Activated naive CD4-positive, alpha-beta T cell treated with anti-CD3 and anti-CD28 coated beads, Interleukin-2, amount 50 U/mL, for 72 hours (primary cell): ENCODE results near the gene JMJD1C. TPM values are rescaled to one million over a fixed set of nuclear protein-coding genes. Genes with fewer than 3 reads are reported as not detected.
A peak's percentile ranks its signal among the peaks of the same experiment; 100 is the strongest.

ENCODE experiments used
- ATAC-seq, 2 donors: fragments of 150-1000 bp; cut with Tn5 transposase; 2 replicates each; pipeline ENCODE4 v1.10.0; 2021; ENCODE audit warnings: mild to moderate bottlenecking in 2 of 2, moderate library complexity in 2 of 2
- DNase-seq, 2 donors: peaks; one replicate each; pipeline ENCODE4 v3.0.0; 2021 to 2022; ENCODE audit warnings: low spot score in 2 of 2
- H3K27ac Mint-ChIP-seq, 2 donors: one replicate each; pipeline ENCODE4 v1.8.0; 2022; ENCODE audit warnings: mild to moderate bottlenecking in 2 of 2, mixed read lengths in 2 of 2
- H3K36me3 Mint-ChIP-seq, 2 donors: one replicate each; pipeline ENCODE4 v1.8.0; 2022; ENCODE audit warnings: mixed read lengths in 2 of 2
- H3K9me3 Mint-ChIP-seq, 2 donors: one replicate each; pipeline ENCODE4 v1.8.0; 2022; ENCODE audit warnings: mixed read lengths in 2 of 2
- total RNA-seq, 2 donors: library from RNA; stranded (reverse); gene quantifications; one replicate each; pipeline ENCODE4 v1.2.3, GENCODE V29; 2022

The JMJD1C gene
- total RNA-seq, 2 donors from 2014 or later: 62.5 to 68.7 TPM

- ATAC-seq: no peak
- peaks cover 0 to 24% of the 10 kb centered on the region in 2 donors for H3K36me3 Mint-ChIP-seq
- H3K9me3 Mint-ChIP-seq: no peaks in the 10 kb centered on the region
- no peak overlapping the region for H3K27ac Mint-ChIP-seq
- DNase-seq: no peak
These were observed 241.5 kb downstream of the JMJD1C start for GRCh38 chr10:63224241-63224640.

GRCh38 chr10:63221950-63222349, 243.8 kb downstream of the JMJD1C start:
- DNase-seq: no peak
- H3K9me3 Mint-ChIP-seq: no peaks in the 10 kb centered on the region
- peaks cover 0 to 24% of the 10 kb centered on the region in 2 donors for H3K36me3 Mint-ChIP-seq
- H3K27ac Mint-ChIP-seq: peak overlapping the region in 1 of 2 donors; percentile 46
- no peak for ATAC-seq

DNA sequence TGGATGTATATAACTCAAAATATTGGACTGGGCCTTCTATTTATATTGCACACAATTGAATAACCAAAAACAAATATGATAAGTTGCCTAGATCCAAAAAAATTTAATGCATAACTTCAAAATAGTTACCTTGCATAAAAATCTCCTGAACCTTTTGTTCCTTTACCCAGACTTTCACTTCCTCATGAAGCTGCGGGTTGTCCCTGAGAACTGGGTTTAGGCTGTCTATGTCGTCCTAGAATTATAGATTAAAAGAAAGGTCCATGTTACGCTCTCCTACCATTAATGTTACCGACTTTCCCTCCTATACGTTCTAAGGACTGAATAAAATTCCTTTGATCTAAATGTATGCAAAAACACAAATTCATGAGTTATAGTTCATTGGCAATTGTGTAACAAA, 246.0 kb downstream of the JMJD1C start:
- peaks cover 0 to 27% of the 10 kb centered on the region in 2 donors for H3K36me3 Mint-ChIP-seq
- H3K9me3 Mint-ChIP-seq: no peaks in the 10 kb centered on the region
- no peak for ATAC-seq
- H3K27ac Mint-ChIP-seq: peak overlapping the region in 1 of 2 donors; percentile 59
- no peak for DNase-seq

DNA sequence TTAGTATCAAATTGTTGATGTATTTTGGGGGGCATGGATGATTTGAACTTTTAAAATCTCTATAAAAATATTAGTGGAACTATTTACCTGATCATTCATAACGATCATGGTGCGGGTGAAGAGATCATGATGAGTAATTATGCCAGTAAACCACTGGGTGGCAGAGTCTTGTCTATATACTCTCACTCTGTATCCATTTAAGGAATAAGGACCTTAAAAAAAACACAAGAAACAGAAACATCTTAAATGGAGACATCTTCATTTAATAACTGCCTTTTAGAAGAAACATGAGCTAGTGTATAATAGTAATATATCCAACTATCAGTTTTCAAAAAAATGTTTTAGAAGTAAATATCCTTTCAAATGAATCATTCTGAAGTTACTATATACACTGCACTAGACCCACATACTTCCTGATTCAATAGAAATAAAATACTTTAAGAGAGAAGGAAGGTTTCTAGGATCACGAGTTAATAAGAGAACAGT, 248.6 kb downstream of the JMJD1C start:
- ATAC-seq (peak; percentile 86), DNase-seq (no peak)
- no peaks in the 10 kb centered on the region for H3K9me3 Mint-ChIP-seq
- peaks cover 0 to 39% of the 10 kb centered on the region in 2 donors for H3K36me3 Mint-ChIP-seq
- peak overlapping the region in 1 of 2 donors; percentile 76 for H3K27ac Mint-ChIP-seq

DNA sequence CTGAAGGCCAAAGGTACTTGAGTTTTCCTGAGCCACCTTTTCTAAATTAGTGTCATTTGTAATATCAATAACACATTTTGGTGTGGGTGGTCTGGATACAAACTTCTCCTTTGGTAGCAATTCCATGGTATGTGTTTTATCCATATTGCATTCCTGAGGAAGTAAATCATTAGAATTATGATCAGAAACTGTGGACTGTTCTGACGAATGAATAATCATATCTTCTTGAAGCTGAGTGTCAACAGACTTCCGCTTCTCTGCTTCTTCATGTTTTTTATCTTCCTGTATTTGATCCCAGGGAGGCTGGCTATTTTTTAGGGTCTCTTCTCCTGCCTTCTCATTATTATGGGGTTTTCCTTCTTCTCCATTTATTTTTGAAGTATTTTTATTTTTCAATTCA, 251.2 kb downstream of the JMJD1C start:
- peaks cover 0 to 37% of the 10 kb centered on the region in 2 donors for H3K36me3 Mint-ChIP-seq
- peak overlapping the region; percentile 4 to 85 for H3K27ac Mint-ChIP-seq
- ATAC-seq (no peak), DNase-seq (no peak)
- H3K9me3 Mint-ChIP-seq: peaks cover 0 to 4% of the 10 kb centered on the region in 2 donors

GRCh38 chr10:63213489-63213888, 252.3 kb downstream of the JMJD1C start:
- Mint-ChIP-seq H3K27ac (peak overlapping the region; percentile 14 to 34), H3K9me3 (peaks cover 0 to 4% of the 10 kb centered on the region in 2 donors), H3K36me3 (peaks cover 0 to 44% of the 10 kb centered on the region in 2 donors)
- DNase-seq: no peak
- ATAC-seq: no peak

DNA sequence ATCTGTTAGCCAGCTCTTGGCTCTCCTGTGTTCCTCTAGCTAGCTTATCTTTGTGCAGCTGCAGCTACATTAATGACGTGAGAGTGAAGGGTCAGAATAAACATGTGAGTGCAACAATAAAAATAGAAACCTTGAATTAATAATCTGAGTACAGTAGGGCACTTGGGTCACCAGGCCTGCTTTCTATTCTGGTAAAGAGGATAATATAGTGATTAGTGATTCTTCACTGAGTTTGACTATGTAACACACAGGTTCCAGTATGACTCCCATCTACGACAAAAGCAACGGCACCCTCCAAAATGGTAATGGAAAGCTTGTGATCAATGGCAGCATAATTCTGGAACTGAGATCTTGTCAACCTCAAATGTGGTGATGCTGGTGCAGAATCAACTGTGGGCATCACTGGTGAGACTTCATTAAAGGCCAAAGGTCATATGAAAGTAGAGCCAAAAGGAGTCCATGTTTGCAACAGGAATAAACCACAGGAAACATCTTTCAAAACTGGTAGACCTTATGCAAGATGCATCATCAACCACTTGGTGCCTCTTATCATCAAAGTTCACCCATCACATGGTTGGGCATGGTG, 255.1 kb downstream of the JMJD1C start:
- ATAC-seq (peak; percentile 79 to 84), DNase-seq (peak in 1 of 2 donors; percentile 59)
- H3K36me3 Mint-ChIP-seq: peaks cover 6 to 58% of the 10 kb centered on the region in 2 donors
- H3K9me3 Mint-ChIP-seq: peaks cover 0 to 4% of the 10 kb centered on the region in 2 donors
- peak overlapping the region; percentile 73 to 83 for H3K27ac Mint-ChIP-seq

DNA sequence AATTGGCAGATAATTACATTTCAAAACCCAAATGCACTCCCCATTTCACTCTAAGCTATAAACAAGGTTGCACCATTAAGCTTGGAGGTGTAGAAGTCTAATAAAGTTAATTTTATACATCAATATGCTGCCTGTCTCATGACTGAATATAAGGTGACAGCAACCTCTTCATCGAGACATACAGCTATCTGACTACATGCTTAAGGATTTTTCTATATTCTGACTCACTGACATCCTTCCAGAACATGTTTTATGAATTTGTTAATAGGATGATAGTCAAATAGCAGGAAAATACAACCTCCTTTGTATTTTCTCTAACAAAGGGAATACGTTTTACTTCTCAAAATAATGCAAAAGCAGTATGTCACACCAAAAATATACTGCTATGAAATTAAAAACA, 256.1 kb downstream of the JMJD1C start:
- H3K36me3 Mint-ChIP-seq: peaks cover 6 to 58% of the 10 kb centered on the region in 2 donors
- no peak for DNase-seq
- no peak for ATAC-seq
- H3K9me3 Mint-ChIP-seq: peaks cover 0 to 4% of the 10 kb centered on the region in 2 donors
- H3K27ac Mint-ChIP-seq: no peak overlapping the region

- Mint-ChIP-seq H3K27ac (no peak overlapping the region), H3K9me3 (peaks cover 0 to 4% of the 10 kb centered on the region in 2 donors), H3K36me3 (peaks cover 6 to 52% of the 10 kb centered on the region in 2 donors)
- ATAC-seq (no peak), DNase-seq (no peak)
These were observed 256.8 kb downstream of the JMJD1C start for GRCh38 chr10:63208986-63209385.

DNA sequence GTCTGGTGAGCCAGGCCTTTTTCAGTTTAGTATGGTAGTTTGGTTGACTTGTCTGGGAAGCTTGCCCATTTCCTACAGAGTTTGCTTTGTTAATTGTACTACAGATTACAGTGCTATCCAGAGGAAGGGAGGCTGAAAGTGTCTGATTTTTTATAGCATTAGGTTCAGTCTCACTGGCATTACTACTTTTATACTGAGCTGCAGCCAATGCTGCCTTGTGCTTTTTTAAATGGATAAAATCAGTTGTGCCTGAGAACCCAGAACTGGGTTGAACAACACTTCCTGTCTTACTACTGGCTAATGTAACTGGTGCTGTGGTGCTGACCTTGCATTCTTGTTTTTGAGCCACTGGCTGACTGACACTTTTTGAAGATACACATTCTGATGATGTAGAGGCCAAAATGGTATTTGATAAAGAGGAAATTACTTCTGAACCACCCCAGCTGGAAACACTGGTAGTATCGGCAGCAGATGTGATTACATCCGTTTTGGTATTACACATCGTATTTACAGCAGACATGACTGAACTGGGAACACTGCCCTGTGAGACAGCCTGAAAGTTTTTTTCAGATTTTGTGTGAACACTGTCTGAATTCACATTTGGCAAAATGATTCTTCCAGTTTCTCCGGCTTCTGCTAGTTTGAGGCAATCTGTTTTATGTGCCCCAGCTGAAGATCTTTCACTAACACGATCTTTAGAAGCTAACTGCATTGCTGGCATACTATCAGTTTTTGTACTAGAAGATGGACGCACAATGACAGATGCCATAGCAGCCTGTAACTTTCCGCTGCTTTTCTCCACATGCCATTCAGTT, 258.6 kb downstream of the JMJD1C start:
- H3K27ac Mint-ChIP-seq: peak overlapping the region; percentile 39 to 61

GRCh38 chr10:63206576-63206975, 259.2 kb downstream of the JMJD1C start:
- ATAC-seq (no peak), DNase-seq (no peak)
- H3K27ac Mint-ChIP-seq: peak overlapping the region; percentile 20 to 62
- H3K36me3 Mint-ChIP-seq: peaks cover 6 to 36% of the 10 kb centered on the region in 2 donors
- H3K9me3 Mint-ChIP-seq: no peaks in the 10 kb centered on the region

More for the DNA sequence above, 258.6 kb downstream of the JMJD1C start:
- ATAC-seq (no peak), DNase-seq (no peak)
- Mint-ChIP-seq H3K36me3 (peaks cover 6 to 42% of the 10 kb centered on the region in 2 donors), H3K9me3 (peaks cover 0 to 4% of the 10 kb centered on the region in 2 donors)

DNA sequence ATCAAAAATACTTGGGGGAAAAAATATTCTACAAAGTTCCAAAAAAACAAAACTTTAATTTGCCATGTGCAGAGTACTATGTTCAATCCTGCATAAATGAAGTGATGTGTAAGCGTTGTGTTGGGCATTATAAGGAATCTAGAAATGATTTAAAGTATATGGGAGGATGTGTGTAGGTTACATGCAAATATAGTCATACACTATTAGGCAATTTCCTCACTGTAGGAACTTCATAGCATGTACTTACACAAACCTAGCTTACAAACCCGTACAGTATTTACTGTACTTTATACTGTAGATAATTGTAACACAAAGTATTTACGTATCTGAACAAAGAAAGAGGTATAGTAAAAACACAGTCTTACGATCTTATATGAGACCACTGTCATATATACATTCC, 260.4 kb downstream of the JMJD1C start:
- DNase-seq (no peak), ATAC-seq (no peak)
- Mint-ChIP-seq H3K9me3 (no peaks in the 10 kb centered on the region), H3K27ac (no peak overlapping the region), H3K36me3 (peaks cover 6 to 29% of the 10 kb centered on the region in 2 donors)

GRCh38 chr10:63204667-63205391, 260.9 kb downstream of the JMJD1C start:
- ATAC-seq: peak; percentile 23 to 38
- no peaks in the 10 kb centered on the region for H3K9me3 Mint-ChIP-seq
- H3K27ac Mint-ChIP-seq: peak overlapping the region in 1 of 2 donors; percentile 83
- peaks cover 6 to 29% of the 10 kb centered on the region in 2 donors for H3K36me3 Mint-ChIP-seq
- DNase-seq: no peak

DNA sequence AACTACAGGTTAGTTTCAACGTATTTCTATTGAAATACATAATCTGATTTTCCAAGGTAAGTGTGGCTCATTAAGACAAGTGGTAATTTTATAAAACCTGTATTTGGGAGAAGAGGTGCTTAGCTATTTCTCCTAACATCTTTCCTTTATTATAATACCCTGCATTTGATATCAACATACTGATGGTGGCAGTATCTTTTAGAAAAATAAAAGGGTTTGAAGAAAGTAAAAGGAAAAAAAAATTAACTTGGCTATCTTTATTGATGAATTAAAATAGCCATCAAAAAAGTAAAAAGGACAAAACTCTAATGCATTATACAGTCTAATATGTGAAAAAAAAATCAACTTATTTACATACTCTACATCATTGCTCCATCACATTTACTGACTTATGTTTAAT, 264.7 kb downstream of the JMJD1C start:
- no peaks in the 10 kb centered on the region for H3K9me3 Mint-ChIP-seq
- no peak overlapping the region for H3K27ac Mint-ChIP-seq

DNA sequence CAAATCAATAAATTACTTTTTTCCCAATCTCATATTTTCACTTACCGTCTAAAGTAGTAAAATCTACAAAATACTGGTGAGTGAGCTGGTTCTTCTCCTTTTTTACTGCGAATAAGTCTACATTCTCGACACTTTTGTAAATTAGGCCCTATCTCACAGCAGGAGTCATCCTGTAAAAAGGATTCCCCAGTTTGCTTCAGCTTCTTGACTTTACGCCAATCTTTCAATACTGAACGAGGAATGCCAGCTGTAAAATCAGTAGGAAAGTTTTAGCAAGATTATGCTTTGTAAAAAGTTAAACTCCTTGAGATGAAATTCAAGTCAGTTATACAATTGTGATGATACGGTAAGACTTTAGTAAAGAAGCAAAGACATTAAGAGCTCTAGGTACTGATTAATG, 265.3 kb downstream of the JMJD1C start:
- DNase-seq (no peak), ATAC-seq (no peak)
- Mint-ChIP-seq H3K9me3 (no peaks in the 10 kb centered on the region), H3K36me3 (peaks cover 5 to 18% of the 10 kb centered on the region in 2 donors), H3K27ac (no peak overlapping the region)

More for the DNA sequence above, 264.7 kb downstream of the JMJD1C start:
- no peak for ATAC-seq
- peaks cover 5 to 19% of the 10 kb centered on the region in 2 donors for H3K36me3 Mint-ChIP-seq
- DNase-seq: no peak

- ATAC-seq: no peak
- Mint-ChIP-seq H3K27ac (no peak overlapping the region), H3K36me3 (peaks cover 5 to 11% of the 10 kb centered on the region in 2 donors), H3K9me3 (no peaks in the 10 kb centered on the region)
- DNase-seq: no peak
These were observed 266.1 kb downstream of the JMJD1C start for GRCh38 chr10:63199716-63200115.
